Right renal cortex interstitium (tissue), 3 donors: ENCODE results near the gene RPL18. TPM values are rescaled to one million over a fixed set of nuclear protein-coding genes. Genes with fewer than 3 reads are reported as not detected.
"Not testable (repeated sequence)": the region's sequence is repeated elsewhere in the genome, so short reads cannot be mapped to it uniquely, and the experiment has no call there.

ENCODE experiments used
- DNase-seq, 3 donors: peaks; one replicate each; pipeline ENCODE4 v3.0.0-alpha.2; 2013; ENCODE audit warnings: low read depth in 3 of 3, low spot score in 2 of 3
- polyA plus RNA-seq, 3 donors: library from polyadenylated mRNA; unstranded; fragments of 120-200 nt; gene quantifications; one replicate each; pipeline ENCODE4 v1.2.1, GENCODE V29; 2013; ENCODE audit not compliant: insufficient read length in 3 of 3

RPL18 gene
- polyA plus RNA-seq, 3 donors, result 1,053 to 1,199 (median 1,085) TPM

DNA sequence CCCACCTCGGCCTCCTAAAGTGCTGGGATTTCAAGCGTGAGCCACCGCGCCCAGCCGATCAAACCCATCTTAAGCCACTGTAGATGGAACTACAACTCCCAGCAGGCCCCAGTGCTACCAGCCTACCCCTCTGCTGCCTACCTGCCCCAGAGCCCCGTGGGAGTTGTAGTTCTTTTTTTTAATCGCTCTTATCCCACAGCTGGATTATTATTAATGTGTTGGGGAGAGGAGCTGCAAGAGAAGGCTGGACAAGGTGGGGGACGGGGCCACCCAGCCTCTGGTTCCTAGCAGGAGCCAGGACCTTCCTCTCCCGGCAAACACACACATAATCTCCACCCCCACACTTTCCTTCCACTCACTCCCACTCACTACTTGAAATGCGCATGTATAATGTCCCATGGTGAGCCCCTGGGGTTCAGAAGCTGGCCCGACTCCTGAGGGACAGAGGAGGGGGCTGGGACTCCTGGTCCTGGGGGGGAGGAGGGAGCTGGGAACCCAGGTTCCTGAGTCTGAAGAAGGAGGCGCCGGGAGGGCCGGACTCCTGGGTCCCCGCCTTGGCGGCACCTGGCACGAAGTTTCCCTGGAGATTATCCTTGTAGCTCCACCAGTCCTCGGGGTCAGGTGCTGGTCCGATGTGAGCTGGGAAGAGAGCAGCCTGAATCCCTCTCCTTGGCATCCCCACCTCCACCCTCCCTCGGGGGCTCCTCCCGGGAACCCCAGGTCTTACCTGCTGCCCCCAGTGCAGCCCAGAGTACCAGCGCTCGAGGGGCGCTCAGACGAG lies 26.1 kb upstream of the RPL18 start:
- no peak for DNase-seq

DNA sequence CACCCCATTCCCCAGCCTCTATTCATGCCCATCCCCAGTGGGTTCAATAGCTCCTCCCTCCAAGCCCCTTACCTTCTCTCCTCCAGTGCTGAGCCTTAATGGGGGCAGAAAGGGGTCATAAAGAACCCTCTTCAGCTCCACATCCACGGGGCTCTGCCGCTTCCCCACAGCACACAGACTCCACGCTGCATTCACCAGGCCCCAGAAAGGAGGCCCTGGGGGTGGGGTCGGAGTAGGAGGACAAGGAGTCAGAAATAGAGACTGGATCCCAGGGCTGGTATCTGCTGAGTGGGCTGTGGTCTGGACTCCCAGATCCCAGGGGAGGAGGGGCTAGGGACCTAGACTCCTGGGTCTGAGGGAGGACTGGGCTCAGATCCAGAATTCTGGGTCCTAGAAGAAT lies 25.4 kb upstream of the RPL18 start:
- no peak for DNase-seq

- no peak for DNase-seq
These were observed 23.9 kb upstream of the RPL18 start for GRCh38 chr19:48642862-48643261.

GRCh38 chr19:48641850-48642249 lies 22.9 kb upstream of the RPL18 start:
- DNase-seq, result no peak

GRCh38 chr19:48639483-48640375 lies 20.8 kb upstream of the RPL18 start:
- no peak for DNase-seq

DNA sequence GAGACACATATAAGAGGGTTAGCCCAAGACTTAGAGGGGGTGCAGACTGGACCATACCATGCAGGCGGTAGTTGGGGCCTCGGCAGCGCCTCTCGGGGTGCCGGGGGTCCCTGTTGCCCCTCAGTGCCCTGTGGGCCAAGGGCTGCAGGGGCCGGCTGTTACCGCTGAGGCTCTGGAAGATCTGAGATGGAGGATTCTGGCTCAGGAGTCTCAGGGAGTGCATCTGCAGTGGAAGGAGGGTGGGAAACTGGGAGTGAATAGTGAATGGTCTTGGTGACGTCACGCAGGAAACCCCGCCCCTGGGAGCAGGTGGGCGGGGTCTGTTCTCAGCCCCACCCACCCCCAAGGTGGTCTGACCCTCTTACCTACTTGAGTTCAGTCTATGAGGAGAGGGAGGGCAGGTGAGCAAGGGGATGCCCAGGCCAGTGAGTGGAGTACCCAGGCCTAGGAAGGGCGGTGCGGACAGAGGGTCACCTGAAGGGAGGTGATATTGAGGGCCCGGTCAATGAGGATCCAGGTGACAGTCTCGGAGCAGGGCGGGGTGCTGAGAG lies 19.9 kb upstream of the RPL18 start:
- DNase-seq, result no peak

DNA sequence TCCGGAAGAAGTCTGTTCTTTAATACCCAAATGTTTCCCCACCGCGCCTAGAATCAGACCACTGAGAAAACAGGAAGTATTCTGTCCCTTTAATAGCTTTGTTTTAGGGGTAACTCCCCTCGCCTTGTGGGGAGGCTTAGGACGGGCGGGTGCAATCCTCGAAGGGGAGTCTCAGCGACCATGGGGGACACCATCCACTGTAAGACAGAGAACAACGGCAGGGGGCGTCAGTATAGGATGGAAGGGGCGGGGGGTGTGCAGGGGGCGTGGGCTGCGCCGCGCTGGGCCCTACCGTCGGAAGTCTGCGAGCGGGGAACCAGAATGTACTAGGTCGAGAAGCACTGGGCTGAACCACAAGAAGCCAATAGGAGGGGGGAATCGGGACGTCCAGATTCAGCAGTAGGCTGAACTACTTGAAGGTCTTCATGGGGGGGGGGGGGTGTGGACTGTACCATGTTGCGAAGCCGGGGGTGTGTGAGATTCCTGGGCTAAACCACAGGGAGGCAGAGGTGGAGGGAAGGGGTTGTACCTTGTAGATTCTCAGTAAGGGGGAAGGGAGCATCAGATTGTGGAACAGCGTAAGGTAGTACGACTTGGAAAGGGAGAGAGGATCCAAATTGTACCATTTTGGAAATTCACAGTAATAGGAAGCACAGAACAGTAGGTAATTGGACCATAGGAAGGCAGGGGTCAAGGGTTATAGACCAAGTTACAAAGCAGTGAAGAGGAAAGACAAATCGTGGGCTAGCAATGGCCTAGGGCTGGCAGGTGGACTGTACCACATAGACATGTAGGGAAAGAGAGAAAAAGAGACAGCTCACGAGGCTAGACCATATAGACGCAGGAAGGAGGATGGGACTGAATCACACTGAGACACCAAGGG lies 19.2 kb upstream of the RPL18 start:
- peak; percentile 79 to 92 (median 85) for DNase-seq

DNA sequence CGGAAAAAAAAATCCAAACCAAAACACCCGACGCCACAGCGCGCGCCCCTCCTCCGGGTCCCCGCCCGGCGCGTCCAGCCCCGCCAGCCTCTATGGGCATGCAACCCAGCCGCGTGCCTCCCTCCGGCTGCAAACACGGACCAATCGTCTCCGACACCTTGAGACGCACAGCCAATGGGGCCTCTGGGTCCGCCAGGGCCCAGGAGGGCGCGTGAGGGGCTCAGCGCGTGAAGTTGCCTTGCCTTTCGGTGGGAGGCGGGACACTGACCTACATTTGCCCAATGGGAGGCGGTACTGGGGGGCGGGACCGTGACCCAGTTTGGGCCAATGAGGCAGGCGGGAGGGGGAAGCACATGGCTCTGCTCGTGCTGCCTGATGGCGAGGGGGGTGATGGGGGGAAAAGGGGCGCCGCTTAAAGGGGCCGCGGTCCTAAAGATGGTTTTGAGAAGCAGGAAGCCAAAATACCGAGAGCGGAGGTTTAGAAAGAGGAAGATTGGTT lies 18.5 kb upstream of the RPL18 start:
- peak; percentile 94 to 98 (median 98) for DNase-seq

GRCh38 chr19:48636859-48637448 lies 18.0 kb upstream of the RPL18 start, which contains the start of gene DBP:
Gene DBP (minus strand): TSS chr19:48637379. CDS start chr19:48636994, 385 bp downstream.
- no peak for DNase-seq

GRCh38 chr19:48635966-48636858 lies 17.2 kb upstream of the RPL18 start:
- no peak for DNase-seq

- no peak for DNase-seq
These were observed 16.4 kb upstream of the RPL18 start for GRCh38 chr19:48635263-48635965.

- peak in 2 of 3 donors; percentile 86 to 93 for DNase-seq
These were observed 15.7 kb upstream of the RPL18 start for GRCh38 chr19:48634424-48635262.

GRCh38 chr19:48634036-48634342 lies 15.0 kb upstream of the RPL18 start:
- DNase-seq, result no peak

DNA sequence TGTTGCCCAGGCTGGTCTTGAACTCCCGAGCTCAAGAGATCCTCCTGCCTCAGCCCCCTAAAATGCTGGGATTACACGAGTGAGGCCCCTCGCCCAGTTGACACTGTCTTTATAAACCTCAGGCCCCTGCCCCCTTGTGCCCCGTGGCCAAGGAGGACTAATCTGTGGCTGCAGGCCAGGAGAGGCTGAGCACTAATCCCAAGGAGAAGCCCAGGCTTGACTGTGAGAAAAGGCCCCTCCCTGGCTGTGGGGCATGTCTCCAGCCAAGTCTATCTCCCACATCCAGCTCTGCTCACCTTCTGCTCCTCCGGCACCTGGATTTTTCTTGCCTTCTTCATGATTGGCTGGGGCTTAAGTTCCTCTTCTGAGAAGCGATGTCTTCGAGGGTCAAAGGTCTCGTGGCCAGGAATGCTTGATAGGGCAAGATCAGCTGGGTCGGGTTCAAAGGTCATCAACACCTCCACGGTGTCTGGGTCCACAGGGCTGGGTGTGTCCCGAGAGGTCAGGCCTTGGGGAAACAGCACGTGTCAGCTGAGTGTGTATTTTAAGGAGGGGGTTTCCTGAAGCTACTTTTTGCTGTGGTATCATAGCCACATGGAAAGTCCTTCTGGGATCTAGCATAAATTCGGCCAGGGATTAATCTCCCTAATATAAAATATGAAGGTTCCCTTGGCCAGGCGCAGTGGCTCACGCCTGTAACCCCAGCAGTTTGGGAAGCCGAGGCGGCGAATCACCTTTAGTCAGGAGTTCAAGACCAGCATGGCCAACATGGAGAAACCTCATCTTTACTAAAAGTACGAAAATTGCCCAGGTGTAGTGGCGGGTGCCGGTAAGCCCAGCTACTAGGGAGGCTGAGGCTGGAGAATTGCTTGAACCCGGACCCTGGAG lies 14.4 kb upstream of the RPL18 start:
- no peak for DNase-seq

- no peak for DNase-seq
These were observed 13.7 kb upstream of the RPL18 start for GRCh38 chr19:48632692-48633147.

DNA sequence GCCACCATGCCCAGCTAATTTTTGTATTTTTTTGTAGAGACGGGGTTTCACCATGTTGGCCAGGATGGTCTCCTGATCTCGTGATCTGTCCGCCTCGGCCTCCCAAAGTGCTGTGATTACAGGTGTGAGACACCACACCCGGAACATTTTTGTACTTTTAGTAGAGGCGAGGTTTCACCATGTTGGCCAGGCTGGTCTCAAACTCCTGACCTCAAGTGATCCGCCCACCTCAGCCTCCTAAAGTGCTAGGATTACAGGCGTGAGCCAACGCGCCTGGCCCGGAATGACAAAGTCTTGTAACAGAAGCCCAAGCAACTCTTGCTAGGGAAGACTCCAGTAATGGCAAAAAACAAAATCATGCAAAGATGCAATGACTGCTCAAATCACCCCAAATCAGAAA lies 13.3 kb upstream of the RPL18 start:
- not testable (repeated sequence) for DNase-seq
